Measurements from ENCODE around the gene ADGRA1.

DNA sequence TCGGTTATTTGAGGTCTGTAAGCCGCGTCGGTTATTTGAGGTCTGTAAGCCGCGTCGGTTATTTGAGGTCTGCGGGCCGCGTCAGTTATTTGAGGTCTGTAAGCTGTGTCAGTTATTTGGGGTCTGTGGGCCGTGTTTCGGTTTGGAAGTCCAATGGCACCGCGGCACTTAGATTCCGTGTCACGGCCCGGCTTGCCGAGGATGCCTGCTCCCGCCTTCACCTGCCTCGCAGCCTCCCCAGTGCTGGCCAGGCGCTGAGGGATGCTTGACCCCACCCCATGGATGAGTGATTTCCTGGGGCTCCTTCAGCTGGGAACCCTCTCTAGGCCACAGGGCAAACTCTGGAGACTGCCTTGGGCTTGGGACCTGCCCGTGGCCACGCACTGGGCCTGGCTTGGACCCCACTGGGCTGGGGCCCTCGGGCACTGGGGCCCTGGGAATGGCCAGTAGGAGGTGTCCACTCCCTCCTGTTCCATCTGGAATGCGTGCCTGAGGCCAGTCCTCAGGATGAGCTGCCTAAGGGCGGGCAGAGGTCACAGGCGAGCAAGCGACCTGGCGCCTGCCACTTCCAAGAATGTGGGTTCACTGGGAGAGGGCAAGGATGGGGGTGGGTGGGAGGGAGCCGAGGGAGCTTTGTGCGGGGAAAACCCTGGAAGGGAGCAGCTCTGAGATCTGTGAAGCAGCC, 25.6 kb downstream of the ADGRA1 start:
- TF ChIP-seq, protein P1, sequence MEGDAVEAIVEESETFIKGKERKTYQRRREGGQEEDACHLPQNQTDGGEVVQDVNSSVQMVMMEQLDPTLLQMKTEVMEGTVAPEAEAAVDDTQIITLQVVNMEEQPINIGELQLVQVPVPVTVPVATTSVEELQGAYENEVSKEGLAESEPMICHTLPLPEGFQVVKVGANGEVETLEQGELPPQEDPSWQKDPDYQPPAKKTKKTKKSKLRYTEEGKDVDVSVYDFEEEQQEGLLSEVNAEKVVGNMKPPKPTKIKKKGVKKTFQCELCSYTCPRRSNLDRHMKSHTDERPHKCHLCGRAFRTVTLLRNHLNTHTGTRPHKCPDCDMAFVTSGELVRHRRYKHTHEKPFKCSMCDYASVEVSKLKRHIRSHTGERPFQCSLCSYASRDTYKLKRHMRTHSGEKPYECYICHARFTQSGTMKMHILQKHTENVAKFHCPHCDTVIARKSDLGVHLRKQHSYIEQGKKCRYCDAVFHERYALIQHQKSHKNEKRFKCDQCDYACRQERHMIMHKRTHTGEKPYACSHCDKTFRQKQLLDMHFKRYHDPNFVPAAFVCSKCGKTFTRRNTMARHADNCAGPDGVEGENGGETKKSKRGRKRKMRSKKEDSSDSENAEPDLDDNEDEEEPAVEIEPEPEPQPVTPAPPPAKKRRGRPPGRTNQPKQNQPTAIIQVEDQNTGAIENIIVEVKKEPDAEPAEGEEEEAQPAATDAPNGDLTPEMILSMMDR (IDR thresholded peaks at IDR 0.05) = no peak
- no peak for TF ChIP-seq POLR2AphosphoS5 (IDR thresholded peaks at IDR 0.05)

Measured in prostate gland (tissue), 2 donors.